H1 (cell line): ENCODE results near the gene ASTN1. TPM values are rescaled to one million over a fixed set of nuclear protein-coding genes. Genes with fewer than 3 reads are reported as not detected.

ENCODE experiments used
- CTCF ChIA-PET: fragments of 300-600 bp; sonication (Branson Sonifier 250); formaldehyde crosslinking; loops from one replicate; lab custom pipeline; 2021; ENCODE audit not compliant: partially characterized antibody; lab: Charles Lee
- POLR2A ChIA-PET: fragments of 300-600 bp; sonication (Branson Sonifier 250); formaldehyde crosslinking; loops from one replicate; lab custom pipeline; 2021; ENCODE audit warnings: inconsistent platforms; ENCODE audit not compliant: partially characterized antibody; lab: Charles Lee
- DNase-seq, 2 experiments: peaks; one replicate each; pipeline versions ENCODE4 v3.0.0 to v3.0.0-alpha.2; 2010 to 2022; ENCODE audit warnings: low spot score in 2 of 2, low read depth in 1 of 2, mixed read lengths in 1 of 2
- FAIRE-seq: peaks from 2 replicates; lab custom pipeline; 2011; peaks lifted over from hg19 to GRCh38; lab: Jason Lieb, UNC
- H2AFZ ChIP-seq: 2 replicates; pipeline ENCODE4 v1.8.1; 2012; ENCODE audit warnings: low read length, inconsistent platforms
- H2AK5ac ChIP-seq: 2 replicates; pipeline ENCODE4 v1.6.1; 2013; ENCODE audit warnings: low read depth, low read length
- H2BK120ac ChIP-seq: replicated peaks from 2 replicates; pipeline ENCODE3; 2013; ENCODE audit warnings: low read depth, low read length, inconsistent platforms
- H2BK12ac ChIP-seq: 2 replicates; pipeline ENCODE4 v1.6.1; 2013; ENCODE audit warnings: low read depth, low read length
- H2BK15ac ChIP-seq: 2 replicates; pipeline ENCODE4 v1.6.1; 2013; ENCODE audit warnings: low read length
- H2BK20ac ChIP-seq: 2 replicates; pipeline ENCODE4 v1.6.1; 2013; ENCODE audit warnings: low read length
- H2BK5ac ChIP-seq: 2 replicates; pipeline ENCODE4 v1.6.1; 2013; ENCODE audit warnings: low read depth, low read length
- H3K14ac ChIP-seq: 2 replicates; pipeline ENCODE4 v1.6.1; 2013; ENCODE audit warnings: inconsistent platforms; ENCODE audit not compliant: insufficient read length
- H3K18ac ChIP-seq: 2 replicates; pipeline ENCODE4 v1.6.1; 2013; ENCODE audit warnings: low read length; ENCODE audit errors: extremely low read depth
- H3K23ac ChIP-seq: 2 replicates; pipeline ENCODE4 v1.6.1; 2013; ENCODE audit warnings: inconsistent platforms; ENCODE audit not compliant: insufficient read length
- H3K23me2 ChIP-seq: 2 replicates; pipeline ENCODE4 v1.6.1; 2013; ENCODE audit warnings: low read depth, low read length
- H3K27ac ChIP-seq: 2 replicates; pipeline ENCODE4 v1.6.1; 2011; ENCODE audit warnings: low read depth, low read length, inconsistent platforms
- H3K27me3 ChIP-seq, 4 experiments: replicated peaks in 1 of 4; 1 replicate in 1 of 4; 2 replicates in 3 of 4; pipeline versions ENCODE4 v1.6.1 to v1.8.1; 2011 to 2013; ENCODE audit warnings: low read length in 3 of 4, mild to moderate bottlenecking in 3 of 4, inconsistent platforms in 2 of 4, mixed read lengths in 2 of 4, moderate library complexity in 1 of 4; ENCODE audit not compliant: control insufficient read depth in 3 of 4, insufficient read depth in 3 of 4; ENCODE audit errors: extremely low read depth in 1 of 4
- H3K36me3 ChIP-seq, 4 experiments: 2 replicates each; pipeline versions ENCODE4 v1.6.1 to v1.8.1; 2011 to 2013; ENCODE audit warnings: mild to moderate bottlenecking in 4 of 4, low read length in 3 of 4, moderate library complexity in 2 of 4, control low read depth in 1 of 4, inconsistent platforms in 1 of 4; ENCODE audit not compliant: insufficient read depth in 4 of 4, control insufficient read depth in 2 of 4
- H3K4ac ChIP-seq: replicated peaks from 2 replicates; pipeline ENCODE3; 2013; ENCODE audit warnings: low read length, low read depth, mixed read lengths, inconsistent platforms; ENCODE audit not compliant: insufficient read length
- H3K4me1 ChIP-seq, 4 experiments: replicated peaks in 1 of 4; 1 replicate in 1 of 4; 2 replicates in 3 of 4; pipeline versions ENCODE4 v1.6.1 to v1.8.1; 2011 to 2013; ENCODE audit warnings: low read length in 3 of 4, inconsistent platforms in 2 of 4, mixed read lengths in 1 of 4; ENCODE audit not compliant: insufficient read depth in 4 of 4, control insufficient read depth in 3 of 4
- H3K4me2 ChIP-seq, 2 experiments: 2 replicates each; pipeline versions ENCODE4 v1.6.1 to v1.8.1; 2011 to 2013; ENCODE audit warnings: low read depth in 2 of 2, low read length in 2 of 2, control low read depth in 1 of 2, inconsistent platforms in 1 of 2, mild to moderate bottlenecking in 1 of 2; ENCODE audit not compliant: insufficient read depth in 1 of 2
- H3K4me3 ChIP-seq, 4 experiments: fragments of 200-600, 300-600 bp in 1 of 4; sonication (generic), shearing (Covaris generic), sonication (Bioruptor Twin) in 1 of 4; 2 replicates each; pipeline versions ENCODE4 v1.5.1 to v1.8.1; 2011 to 2016; ENCODE audit warnings: low read length in 4 of 4, low read depth in 3 of 4, control low read depth in 2 of 4, inconsistent platforms in 2 of 4, mild to moderate bottlenecking in 2 of 4, mixed read lengths in 1 of 4, moderate library complexity in 1 of 4; ENCODE audit not compliant: insufficient read depth in 2 of 4; ENCODE audit errors: extremely low read depth in 1 of 4
- H3K56ac ChIP-seq: replicated peaks from 2 replicates; pipeline ENCODE3; 2013; ENCODE audit warnings: low read depth, mild to moderate bottlenecking, mixed read lengths, low read length, inconsistent platforms; ENCODE audit not compliant: insufficient read length
- H3K79me1 ChIP-seq: 2 replicates; pipeline ENCODE4 v1.6.1; 2013; ENCODE audit warnings: low read depth, low read length, control low read depth
- H3K79me2 ChIP-seq, 2 experiments: 2 replicates each; pipeline versions ENCODE4 v1.6.1 to v1.8.1; 2012 to 2013; ENCODE audit warnings: low read length in 2 of 2, mild to moderate bottlenecking in 2 of 2, inconsistent platforms in 1 of 2; ENCODE audit not compliant: insufficient read depth in 2 of 2, control insufficient read depth in 1 of 2
- H3K9ac ChIP-seq, 4 experiments: replicated peaks in 1 of 4; 1 replicate in 1 of 4; 2 replicates in 3 of 4; pipeline versions ENCODE4 v1.6.1 to v1.8.1; 2011 to 2013; ENCODE audit warnings: low read depth in 3 of 4, low read length in 3 of 4, control low read depth in 2 of 4, mild to moderate bottlenecking in 2 of 4, moderate library complexity in 2 of 4, inconsistent platforms in 1 of 4; ENCODE audit errors: extremely low read depth in 1 of 4
- H3K9me3 ChIP-seq, 2 experiments: 2 replicates each; pipeline versions ENCODE4 v1.6.1 to v1.8.1; 2012 to 2013; ENCODE audit warnings: mild to moderate bottlenecking in 2 of 2, moderate library complexity in 2 of 2, control low read depth in 1 of 2, inconsistent platforms in 1 of 2, low read depth in 1 of 2, low read length in 1 of 2, mixed read lengths in 1 of 2; ENCODE audit not compliant: insufficient read depth in 2 of 2
- H4K20me1 ChIP-seq, 2 experiments: replicated peaks in 1 of 2; 2 replicates each; pipeline versions ENCODE3 to v1.8.1; 2011 to 2013; ENCODE audit warnings: inconsistent platforms in 2 of 2, low read length in 2 of 2, mild to moderate bottlenecking in 1 of 2; ENCODE audit not compliant: insufficient read depth in 2 of 2, control insufficient read depth in 1 of 2
- H4K5ac ChIP-seq: 2 replicates; pipeline ENCODE4 v1.6.1; 2013; ENCODE audit warnings: low read length, low read depth, mixed read lengths, inconsistent platforms; ENCODE audit not compliant: insufficient read length
- H4K8ac ChIP-seq: 2 replicates; pipeline ENCODE4 v1.8.0; 2013; ENCODE audit warnings: mild to moderate bottlenecking, moderate library complexity, low read length, inconsistent platforms; ENCODE audit not compliant: insufficient read depth; ENCODE audit errors: extremely low read depth
- H4K91ac ChIP-seq: replicated peaks from 2 replicates; pipeline ENCODE3; 2013; ENCODE audit warnings: low read length, mixed read lengths, inconsistent platforms; ENCODE audit not compliant: insufficient read length
- ATF3 ChIP-seq: IDR thresholded peaks from 2 replicates; pipeline ENCODE4 v1.6.1; 2011; ENCODE audit warnings: low read depth, mild to moderate bottlenecking, low read length; ENCODE audit not compliant: insufficient read depth
- RXRA ChIP-seq: IDR thresholded peaks from 2 replicates; pipeline ENCODE4 v1.6.1; 2011; ENCODE audit warnings: low read depth, mild to moderate bottlenecking, low read length, moderate library complexity; ENCODE audit not compliant: insufficient read depth
- TBP ChIP-seq: IDR thresholded peaks from 2 replicates; pipeline ENCODE4 v1.6.1; 2011; ENCODE audit warnings: low read depth, low read length, improper control_type of control experiment
- YY1 ChIP-seq: IDR thresholded peaks from 2 replicates; pipeline ENCODE4 v1.6.1; 2011; ENCODE audit warnings: low read depth, mild to moderate bottlenecking, low read length
- WGBS, 2 experiments: shearing (Covaris generic) in 1 of 2; methylation state at CpG; one replicate each; pipeline versions ENCODE4 v1.1.6 to v1.1.7; 2013 to 2015; ENCODE audit warnings: low lambda C conversion rate in 2 of 2, mixed read lengths in 2 of 2, inconsistent platforms in 1 of 2, low coverage in 1 of 2, missing lambda C conversion rate in 1 of 2; ENCODE audit not compliant: insufficient replicate concordance in 2 of 2, insufficient coverage in 1 of 2, insufficient read length in 1 of 2; ENCODE audit errors: extremely low coverage in 1 of 2, missing lambda C conversion rate in 1 of 2; 5-methylcytosine and 5-hydroxymethylcytosine counted together
- polyA plus RNA-seq, 7 experiments: library from polyadenylated mRNA; depleted of rRNA in 3 of 7; stranded (reverse) in 5 of 7; unstranded in 2 of 7; fragments of >200 nt in 5 of 7; fragments of 200-250 nt in 2 of 7; gene quantifications; 1 replicate in 5 of 7; 2 replicates in 1 of 7; 4 replicates in 1 of 7; pipeline versions ENCODE4 v1.2.1 to v1.2.3, GENCODE V29; 2011 to 2013; ENCODE audit warnings: missing spikeins in 2 of 7, mixed read lengths in 2 of 7
- total RNA-seq: library from RNA; stranded (reverse); fragmentation: NEBNext Ultra II Directional; extraction: Animal tissue kit (Norgen Biotek cat#: 25700); gene quantifications from 2 replicates; pipeline ENCODE4 v1.2.1, GENCODE V29; 2021

Gene ASTN1
- total and polyA plus RNA-seq, 2 of the 8 experiments (the other 6 are each of a cell fraction or from before 2014, with no cell fraction given) = 2.9 to 4.1 TPM

- Histone ChIP-seq H2BK12ac (no peak overlapping the region), H3K4ac (no peak overlapping the region), H2BK120ac (no peak overlapping the region), H2BK5ac (no peak overlapping the region), H4K8ac (no peak overlapping the region), H3K4me3 (no peak overlapping the region), H3K9ac (no peak overlapping the region), H3K27ac (no peak overlapping the region), H3K18ac (no peak overlapping the region), H3K14ac (no peak overlapping the region), H2BK15ac (no peak overlapping the region), H3K79me2 (no peaks in the 10 kb centered on the region), H3K79me1 (no peaks in the 10 kb centered on the region), H2AK5ac (no peak overlapping the region), H3K9me3 (no peaks in the 10 kb centered on the region), H4K5ac (no peak overlapping the region), H3K27me3 (no peaks in the 10 kb centered on the region), H2AFZ (no peak overlapping the region), H2BK20ac (no peak overlapping the region), H3K4me1 (no peaks in the 10 kb centered on the region), H3K56ac (no peak overlapping the region), H4K20me1 (no peaks in the 10 kb centered on the region), H3K23ac (no peak overlapping the region), H3K4me2 (no peak overlapping the region), H4K91ac (no peak overlapping the region), H3K36me3 (no peaks in the 10 kb centered on the region), H3K23me2 (no peaks in the 10 kb centered on the region)
- ChIA-PET CTCF (no interaction called here), POLR2A (no interaction called here)
- no peak for FAIRE-seq
- 90% methylated on average over 3 of the region's 3 CpGs; no CpG with 5 or more reads in 1 of the 2 experiments for WGBS, 2 experiments
- TF ChIP-seq TBP (no peak), RXRA (no peak), ATF3 (no peak), YY1 (no peak)
- no peak for DNase-seq
These were observed 315.2 kb downstream of the ASTN1 start for GRCh38 chr1:176849281-176849680.
